ENCODE results near the gene MAP2K2.
A peak's percentile ranks its signal among the peaks of the same experiment; 100 is the strongest.

The MAP2K2 gene

GRCh38 chr19:4124638-4125037 is 716 bp upstream of the MAP2K2 start:
- no peak for TF ChIP-seq CTCF (IDR thresholded peaks at IDR 0.05; ENCODE audit: insufficient read depth, low read depth, low read length, missing control alignments)
- DNase-seq (ENCODE audit: low read depth) = no peak
- H3K4me3 ChIP-seq (ENCODE audit: low read depth, low read length) = peak overlapping the region; percentile 65

GRCh38 chr19:4122480-4122879 is 1.4 kb downstream of the MAP2K2 start:
- H3K4me3 ChIP-seq (ENCODE audit: low read depth, low read length) = peak overlapping the region; percentile 89
- TF ChIP-seq CTCF (IDR thresholded peaks at IDR 0.05; ENCODE audit: insufficient read depth, low read depth, low read length, missing control alignments) = no peak
- no peak for DNase-seq (ENCODE audit: low read depth)

GRCh38 chr19:4121815-4122214 is 2.1 kb downstream of the MAP2K2 start:
- TF ChIP-seq CTCF (IDR thresholded peaks at IDR 0.05; ENCODE audit: insufficient read depth, low read depth, low read length, missing control alignments) = no peak
- no peak overlapping the region for H3K4me3 ChIP-seq (ENCODE audit: low read depth, low read length)
- DNase-seq (ENCODE audit: low read depth) = no peak

GRCh38 chr19:4121273-4121612 is 2.7 kb downstream of the MAP2K2 start:
- DNase-seq (ENCODE audit: low read depth) = no peak
- H3K4me3 ChIP-seq (ENCODE audit: low read depth, low read length) = no peak overlapping the region
- TF ChIP-seq CTCF (IDR thresholded peaks at IDR 0.05; ENCODE audit: insufficient read depth, low read depth, low read length, missing control alignments) = no peak

GRCh38 chr19:4120559-4121272 is 3.2 kb downstream of the MAP2K2 start:
- TF ChIP-seq CTCF (IDR thresholded peaks at IDR 0.05; ENCODE audit: insufficient read depth, low read depth, low read length, missing control alignments) = no peak
- no peak overlapping the region for H3K4me3 ChIP-seq (ENCODE audit: low read depth, low read length)
- DNase-seq (ENCODE audit: low read depth) = no peak

- TF ChIP-seq CTCF (IDR thresholded peaks at IDR 0.05; ENCODE audit: insufficient read depth, low read depth, low read length, missing control alignments) = no peak
- H3K4me3 ChIP-seq (ENCODE audit: low read depth, low read length) = no peak overlapping the region
- no peak for DNase-seq (ENCODE audit: low read depth)
Observed at GRCh38 chr19:4119763-4120162, 4.2 kb downstream of the MAP2K2 start.

GRCh38 chr19:4115818-4116385 is 8.0 kb downstream of the MAP2K2 start:
- no peak for TF ChIP-seq CTCF (IDR thresholded peaks at IDR 0.05; ENCODE audit: insufficient read depth, low read depth, low read length, missing control alignments)
- H3K4me3 ChIP-seq (ENCODE audit: low read depth, low read length) = peak overlapping the region; percentile 42
- peak; percentile 39 for DNase-seq (ENCODE audit: low read depth)
